Body of pancreas (tissue), 4 donors: Measurements from ENCODE around the gene FAIM.

ENCODE experiments used
- POLR2A ChIP-seq, 3 donors: fragments of 450-650 bp; IDR thresholded peaks; one replicate each; pipeline ENCODE4 v1.6.1; 2016; ENCODE audit warnings: antibody characterized with exemption in 3 of 3, mild to moderate bottlenecking in 2 of 3
- TF ChIP-seq, protein P1 (sequence below), 7 experiments: fragments of 450-650 bp in 4 of 7; fragments of 200-600 bp in 3 of 7; sonication (generic) in 3 of 7; IDR thresholded peaks; one replicate each; pipeline ENCODE4 v1.5.1; 2016 to 2019; ENCODE audit warnings: antibody characterized with exemption in 7 of 7

DNA sequence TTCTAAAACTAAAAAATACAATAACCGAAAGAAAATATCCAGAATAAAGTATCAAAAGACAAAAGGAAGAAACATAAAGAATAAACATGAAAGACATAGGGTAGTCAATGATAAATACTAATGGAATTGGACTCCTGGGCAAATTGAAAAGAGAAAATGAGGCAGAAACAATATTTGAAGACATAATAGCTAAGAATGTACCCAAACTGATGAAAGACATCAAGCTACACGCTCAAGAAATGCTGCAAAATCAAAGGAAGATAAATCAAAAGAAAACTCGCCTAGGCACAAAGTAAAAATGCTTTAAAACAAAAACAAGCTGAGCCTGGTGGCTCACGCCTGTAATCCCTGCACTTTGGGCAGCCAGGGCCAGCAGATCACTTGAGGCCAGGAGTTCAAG, 49.4 kb upstream of the FAIM start:
- TF ChIP-seq, protein P1, sequence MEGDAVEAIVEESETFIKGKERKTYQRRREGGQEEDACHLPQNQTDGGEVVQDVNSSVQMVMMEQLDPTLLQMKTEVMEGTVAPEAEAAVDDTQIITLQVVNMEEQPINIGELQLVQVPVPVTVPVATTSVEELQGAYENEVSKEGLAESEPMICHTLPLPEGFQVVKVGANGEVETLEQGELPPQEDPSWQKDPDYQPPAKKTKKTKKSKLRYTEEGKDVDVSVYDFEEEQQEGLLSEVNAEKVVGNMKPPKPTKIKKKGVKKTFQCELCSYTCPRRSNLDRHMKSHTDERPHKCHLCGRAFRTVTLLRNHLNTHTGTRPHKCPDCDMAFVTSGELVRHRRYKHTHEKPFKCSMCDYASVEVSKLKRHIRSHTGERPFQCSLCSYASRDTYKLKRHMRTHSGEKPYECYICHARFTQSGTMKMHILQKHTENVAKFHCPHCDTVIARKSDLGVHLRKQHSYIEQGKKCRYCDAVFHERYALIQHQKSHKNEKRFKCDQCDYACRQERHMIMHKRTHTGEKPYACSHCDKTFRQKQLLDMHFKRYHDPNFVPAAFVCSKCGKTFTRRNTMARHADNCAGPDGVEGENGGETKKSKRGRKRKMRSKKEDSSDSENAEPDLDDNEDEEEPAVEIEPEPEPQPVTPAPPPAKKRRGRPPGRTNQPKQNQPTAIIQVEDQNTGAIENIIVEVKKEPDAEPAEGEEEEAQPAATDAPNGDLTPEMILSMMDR (IDR thresholded peaks at IDR 0.05) = no peak
- TF ChIP-seq POLR2A (IDR thresholded peaks at IDR 0.05) = no peak
